ENCODE results near the gene GRK2. TPM values are rescaled to one million over a fixed set of nuclear protein-coding genes. Genes with fewer than 3 reads are reported as not detected.

The GRK2 gene
- total RNA-seq, 1 experiment from 2014 or later = 39.3 TPM

DNA sequence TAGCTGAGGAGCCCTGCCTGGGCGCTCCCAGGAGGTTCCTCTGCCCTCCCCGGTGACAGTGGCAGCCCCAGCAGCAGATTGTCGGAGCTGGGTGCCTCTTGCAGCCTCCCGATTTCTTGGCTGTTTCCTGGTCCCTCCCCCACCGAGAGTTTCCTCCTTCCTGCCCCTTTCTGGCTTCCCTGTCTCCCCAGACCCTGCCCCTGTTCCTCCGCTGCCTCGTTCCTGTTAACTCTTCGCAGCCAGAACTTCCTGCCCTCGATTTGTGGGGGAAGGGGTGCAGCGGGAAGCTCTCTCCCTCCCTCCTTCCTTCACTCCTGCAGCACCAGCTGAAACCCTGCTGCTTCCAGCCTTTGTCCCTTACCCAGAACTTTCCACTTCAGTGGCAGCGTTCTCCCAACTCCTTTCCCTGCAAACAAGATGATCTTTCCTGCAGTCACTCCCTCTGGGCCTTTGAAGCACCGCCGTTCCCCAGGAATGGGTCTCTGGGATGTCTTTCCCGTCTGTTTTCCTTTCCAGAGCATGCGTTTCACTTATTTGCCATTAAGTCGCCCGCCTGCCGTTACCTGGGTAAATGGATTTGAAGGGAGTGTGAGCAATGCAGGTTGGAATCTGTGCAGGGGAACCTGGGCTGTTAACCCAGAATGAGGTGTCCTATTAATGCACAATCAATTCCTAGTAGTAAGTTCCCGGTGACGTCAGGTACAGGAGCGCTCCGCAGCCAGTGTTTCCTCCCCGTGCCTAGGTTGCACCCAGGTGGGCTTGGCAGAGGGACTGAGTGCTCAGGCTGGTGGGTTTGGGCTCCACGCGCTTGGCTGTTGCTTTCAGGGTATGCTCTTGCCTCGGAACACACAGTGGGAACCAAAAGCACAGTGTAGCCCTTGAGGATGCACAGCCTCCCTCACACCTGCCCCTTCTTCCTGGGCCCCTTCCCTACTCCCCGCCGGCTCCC lies 4.3 kb downstream of the GRK2 start:
- no peak for DNase-seq (ENCODE audit: low read depth)

DNA sequence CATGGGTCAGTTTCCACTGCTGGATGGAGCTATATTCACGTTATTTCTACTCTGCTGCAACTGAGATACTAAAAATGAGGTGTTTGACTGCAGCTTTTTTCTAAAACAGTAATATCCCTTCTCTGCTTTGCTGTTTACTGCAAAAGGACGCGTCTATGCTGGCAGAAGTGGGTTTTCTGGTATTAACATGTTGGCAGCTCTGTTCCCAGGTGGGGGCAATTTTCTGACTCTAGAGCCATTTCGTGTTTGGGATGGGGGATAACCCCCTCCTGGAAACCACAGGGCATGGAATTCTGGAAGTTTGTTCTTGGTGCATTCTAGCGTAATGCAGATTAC lies 4.9 kb downstream of the GRK2 start:
- DNase-seq (ENCODE audit: low read depth) = no peak

DNA sequence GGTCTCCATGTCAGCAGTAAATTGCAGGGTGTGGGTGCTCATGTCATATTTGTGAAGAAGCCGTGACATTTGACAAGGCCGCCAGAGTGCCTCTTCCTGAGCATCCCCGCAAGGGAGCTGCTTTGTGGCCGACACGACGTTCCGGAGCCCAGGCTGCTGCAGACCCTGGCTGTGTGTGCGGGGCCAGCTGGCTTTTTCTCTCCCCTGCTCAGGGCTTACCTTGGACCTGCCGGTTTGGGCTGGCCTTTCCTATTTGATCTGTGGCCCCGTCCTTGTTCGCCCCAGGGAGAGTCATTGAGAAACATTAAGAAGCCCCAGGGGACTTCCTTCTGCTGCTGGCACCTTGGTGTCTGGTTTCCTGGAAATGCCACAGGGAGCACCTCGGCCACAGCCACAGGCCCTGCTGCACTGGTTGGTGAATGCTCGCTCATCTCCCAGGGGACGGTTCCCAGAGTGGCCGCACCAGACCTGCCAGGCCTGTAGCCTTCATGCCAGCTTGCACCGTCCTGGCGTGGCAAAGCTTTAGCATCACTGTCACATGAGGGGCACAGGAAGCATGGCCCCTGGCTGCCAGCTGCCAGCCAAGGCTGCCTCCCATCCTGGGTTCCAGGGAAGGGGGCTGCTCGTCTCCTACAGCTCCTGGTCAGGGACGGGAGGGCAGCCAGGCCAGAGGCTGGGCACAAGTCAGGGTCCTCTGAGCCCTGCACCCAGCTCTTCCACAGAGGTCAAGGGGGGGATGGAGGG lies 5.4 kb downstream of the GRK2 start:
- no peak for DNase-seq (ENCODE audit: low read depth)

DNA sequence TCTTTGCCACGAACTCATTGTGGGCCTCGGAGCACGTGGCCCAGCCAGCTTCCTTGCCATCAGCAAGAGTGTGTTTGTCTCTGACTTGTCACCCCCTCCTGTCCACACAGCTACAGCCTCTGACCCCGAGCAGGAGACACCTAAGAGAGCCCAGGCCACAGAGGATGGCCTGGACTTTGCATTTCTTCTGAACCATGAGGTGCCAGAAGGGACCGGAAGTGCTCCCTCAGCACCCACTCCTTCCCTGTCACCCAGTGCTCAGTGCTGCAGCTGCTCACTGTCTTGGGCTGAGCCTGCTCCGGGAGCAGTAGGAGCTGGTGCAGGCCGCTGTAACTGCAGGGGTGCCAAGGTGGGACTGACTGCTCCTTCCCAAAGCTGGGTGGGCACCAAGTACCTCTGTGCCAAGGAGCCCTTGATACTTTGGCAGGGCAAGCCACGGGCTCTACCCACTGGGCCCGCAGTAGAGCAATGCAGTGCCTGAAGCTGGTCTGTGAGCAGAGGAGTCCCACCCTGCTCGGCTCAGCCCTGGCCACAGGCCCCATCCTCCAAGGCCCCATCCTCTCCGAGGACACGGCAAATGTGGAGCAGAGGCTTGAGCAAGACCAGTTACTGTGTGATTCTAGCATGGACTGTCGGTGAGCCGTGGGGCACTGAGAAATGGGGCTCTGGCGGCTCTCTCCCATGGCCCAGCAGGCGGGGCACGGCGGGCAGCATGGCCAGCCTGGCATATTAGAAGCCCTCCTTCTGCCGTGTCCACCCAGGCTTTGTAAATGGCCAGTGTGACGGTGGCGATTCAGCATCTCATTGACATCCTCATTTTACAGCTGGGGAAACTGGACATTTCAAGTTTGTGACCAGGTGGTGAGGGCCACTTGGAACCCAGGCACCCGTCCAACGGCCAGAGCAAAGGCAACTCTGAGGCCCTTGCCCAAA lies 6.3 kb downstream of the GRK2 start:
- DNase-seq (ENCODE audit: low read depth) = no peak

DNA sequence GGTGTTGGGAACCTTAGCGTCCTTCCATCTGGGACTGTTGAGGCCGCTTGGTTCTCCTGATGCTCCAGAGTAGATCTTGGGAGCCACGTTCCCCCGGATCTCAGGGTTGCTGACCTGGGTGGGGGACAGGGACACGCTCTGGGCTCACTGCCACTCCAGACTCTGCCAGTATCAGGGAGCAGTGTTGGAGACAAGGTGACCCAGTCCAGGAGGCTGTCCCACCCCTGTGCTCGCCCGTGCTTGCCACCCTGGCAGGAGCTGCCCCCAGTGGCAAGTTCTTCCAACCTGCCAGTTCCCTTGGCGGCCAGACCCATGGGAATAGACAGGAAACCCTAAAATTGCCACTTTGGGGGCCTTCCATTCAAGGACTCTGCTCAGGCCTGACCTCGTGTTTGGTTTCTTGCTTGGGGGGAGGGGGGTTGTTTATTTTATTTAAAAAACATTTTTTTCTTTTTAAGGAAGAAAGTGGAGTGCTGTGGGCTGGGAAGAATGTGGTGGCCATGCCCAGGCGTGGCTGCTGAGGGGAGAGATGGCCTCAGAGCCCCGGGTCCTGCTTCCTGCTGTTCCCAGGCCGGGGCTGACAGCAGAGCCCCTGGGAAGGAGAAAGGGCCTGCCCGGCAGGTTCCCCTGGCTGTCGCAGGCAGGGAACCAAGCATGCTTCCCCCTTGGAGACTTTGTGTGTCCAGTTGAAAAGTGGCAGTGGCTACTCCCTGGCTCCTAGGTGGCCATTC lies 7.2 kb downstream of the GRK2 start:
- no peak for DNase-seq (ENCODE audit: low read depth)

DNA sequence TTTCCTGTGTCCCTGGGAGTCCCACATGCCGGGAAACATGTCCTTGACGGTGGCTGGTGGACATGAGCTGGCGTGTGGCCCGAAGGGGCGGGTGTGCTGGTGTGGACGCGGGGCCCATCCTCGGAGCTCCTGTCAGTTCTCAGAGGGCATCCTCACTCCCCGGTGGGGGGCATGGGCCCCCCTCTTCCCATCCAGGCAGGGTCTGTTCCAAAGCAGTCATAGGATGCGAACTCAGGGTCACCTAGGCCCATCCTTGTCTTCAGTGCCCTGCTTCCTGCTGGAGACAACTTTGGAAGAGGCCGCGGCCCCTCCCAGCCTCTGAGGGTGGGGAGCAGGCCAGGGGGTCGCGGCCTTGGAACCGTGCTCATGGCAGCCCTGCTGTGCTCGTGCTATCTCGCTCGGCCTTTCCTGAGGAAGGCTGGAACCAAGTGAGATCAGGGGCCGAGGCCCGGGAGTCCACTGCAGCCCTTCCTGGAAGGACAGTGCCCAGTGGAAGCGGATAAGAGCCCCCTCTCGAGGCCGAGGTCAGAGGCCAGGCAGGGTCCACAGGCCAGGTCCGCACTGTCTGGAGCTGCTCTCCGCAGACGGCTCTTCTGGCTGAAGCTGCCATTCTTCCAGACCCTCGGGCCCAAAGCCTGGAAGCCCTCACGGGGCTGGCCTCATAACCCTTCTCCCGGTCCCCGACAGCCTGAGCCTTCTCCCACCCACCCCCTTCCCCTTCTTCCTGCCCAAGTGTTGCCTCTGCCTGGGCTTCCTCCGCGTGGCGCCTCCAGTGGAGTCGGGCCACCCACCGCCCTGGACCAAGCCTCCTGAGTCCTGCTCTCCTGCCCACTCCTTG lies 8.7 kb downstream of the GRK2 start:
- no peak for DNase-seq (ENCODE audit: low read depth)

DNA sequence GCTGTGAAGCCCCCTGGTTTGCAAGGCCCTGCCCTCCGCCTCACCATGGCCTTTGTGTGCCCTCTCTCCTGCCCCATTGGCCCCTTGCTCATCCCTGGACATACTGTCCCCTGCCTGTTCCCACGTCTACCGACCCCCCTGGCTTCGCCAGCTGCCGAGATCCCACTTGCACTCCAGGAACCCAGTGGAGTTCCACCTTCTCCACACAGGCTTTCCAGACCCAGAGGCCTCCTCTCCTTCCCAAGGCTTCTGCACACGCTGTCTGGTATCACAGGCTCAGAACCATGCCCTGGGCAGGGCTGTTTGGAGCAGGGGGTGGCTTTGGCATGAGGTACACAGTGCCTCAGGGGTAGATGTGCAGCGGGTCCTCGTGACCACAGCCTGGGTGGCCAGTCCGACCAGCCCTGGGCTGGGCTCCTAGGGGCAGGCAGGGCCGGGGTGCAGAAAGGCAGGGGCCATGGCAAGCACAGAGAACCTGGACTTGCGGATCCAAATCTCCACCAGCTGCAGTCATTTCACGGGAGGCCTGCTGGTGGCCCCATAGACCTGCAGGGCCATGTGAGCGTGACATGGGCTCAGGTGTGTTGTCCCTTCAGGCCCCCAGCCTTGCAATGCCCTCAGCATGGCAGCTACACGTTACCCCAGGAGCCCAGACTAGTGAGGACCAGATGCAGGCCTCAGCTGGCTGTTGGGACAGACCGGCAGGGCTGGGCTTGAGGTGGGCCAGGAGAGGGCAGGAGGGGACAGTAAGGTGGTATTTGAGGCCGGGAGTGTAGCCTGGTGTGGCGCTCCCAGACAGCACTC lies 9.5 kb downstream of the GRK2 start:
- DNase-seq (ENCODE audit: low read depth) = no peak

DNA sequence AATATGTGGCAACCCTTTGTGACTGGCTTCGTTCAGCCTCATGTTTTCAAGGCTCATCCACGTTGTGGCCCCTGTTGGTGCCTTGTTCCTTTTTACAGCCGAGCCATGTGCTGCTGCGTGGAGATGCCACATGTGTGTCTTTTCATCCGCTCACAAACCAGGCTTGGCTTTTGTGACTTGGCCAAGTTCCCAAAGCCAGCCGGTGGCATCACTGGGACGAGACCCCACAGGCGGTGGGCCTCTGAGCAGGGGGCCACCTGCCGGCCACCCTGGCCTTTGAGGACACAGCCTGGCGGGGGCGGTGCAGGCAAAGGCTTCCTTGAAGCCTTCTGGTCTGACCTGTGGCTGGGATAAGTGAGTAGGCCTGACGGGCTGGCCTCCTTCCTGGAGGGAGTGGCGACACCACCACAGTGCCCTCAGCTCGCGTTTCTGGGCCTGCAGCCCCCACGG lies 10.5 kb downstream of the GRK2 start:
- DNase-seq (ENCODE audit: low read depth) = no peak

DNA sequence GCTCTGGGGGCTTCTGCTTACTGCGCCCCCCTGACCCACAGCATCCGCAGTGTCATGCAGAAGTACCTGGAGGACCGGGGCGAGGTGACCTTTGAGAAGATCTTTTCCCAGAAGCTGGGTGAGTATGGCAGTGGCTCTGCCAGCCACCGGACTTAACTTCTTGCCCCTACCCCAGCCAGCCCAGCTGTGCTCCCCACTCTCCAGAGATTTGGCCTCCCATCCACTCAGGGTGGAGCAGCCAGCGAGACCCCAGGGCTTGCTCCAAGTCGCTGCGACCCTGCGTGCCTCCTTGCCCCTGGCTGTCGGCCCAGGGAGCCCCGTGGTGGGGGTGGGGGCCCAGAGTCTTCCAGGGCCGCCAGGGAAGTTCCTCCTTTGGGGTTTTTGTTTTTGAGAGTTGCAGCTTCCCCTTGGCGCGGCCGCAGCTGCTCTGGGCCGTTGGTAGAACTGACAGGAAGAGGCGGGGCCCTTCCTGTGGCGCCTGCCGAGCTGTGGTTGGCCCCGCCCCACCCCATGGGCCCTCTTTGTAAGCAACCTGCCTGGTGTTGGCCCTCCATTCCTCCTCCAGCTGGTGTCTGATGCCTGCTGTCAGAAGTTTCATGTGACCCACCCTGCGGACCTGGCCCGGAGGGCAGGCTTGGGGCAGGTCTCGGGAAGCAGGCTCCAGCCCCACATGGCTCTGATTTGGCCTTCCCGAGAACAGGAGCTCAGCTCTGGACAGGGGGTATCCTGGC lies 11.1 kb downstream of the GRK2 start:
- no peak for DNase-seq (ENCODE audit: low read depth)

DNA sequence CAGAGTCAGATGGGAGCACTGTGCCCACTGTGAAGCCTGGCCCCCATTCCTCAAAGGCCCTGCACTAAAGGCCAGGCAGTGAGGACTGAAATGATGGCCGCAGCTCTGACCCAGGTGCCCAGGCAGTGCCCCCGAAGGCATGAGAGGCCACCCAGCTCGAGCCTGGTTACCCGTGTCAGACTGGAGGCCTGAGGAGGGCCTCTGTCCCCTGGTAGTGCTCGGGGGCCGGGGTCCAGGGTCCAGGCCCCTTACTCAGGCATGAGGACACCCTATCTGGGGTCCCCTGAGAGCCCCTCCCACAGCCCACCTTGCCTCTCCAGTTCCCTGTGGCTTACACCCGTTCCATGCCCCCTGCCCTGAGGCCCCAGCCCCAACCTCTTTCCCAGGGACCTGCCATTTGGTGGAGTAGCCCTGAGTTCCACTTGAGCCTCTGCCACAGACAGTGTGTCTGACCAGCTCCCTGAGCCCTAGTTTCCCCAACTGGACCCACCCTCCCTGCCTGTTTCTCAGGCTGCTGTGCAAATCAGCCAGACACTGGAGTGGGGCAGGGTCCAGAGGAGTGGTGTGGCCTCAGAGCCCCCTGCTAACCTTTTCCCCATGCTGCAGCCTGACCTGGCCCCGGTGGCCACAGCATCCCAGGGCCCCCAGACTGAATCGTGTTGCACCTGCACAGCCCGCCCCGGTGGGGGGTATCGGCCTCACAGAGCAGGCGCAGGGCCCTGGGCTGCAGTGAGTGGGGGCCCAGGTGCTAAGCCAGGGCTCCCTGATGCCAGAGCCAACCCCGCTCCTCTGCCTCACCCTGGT lies 12.1 kb downstream of the GRK2 start:
- no peak for DNase-seq (ENCODE audit: low read depth)

DNA sequence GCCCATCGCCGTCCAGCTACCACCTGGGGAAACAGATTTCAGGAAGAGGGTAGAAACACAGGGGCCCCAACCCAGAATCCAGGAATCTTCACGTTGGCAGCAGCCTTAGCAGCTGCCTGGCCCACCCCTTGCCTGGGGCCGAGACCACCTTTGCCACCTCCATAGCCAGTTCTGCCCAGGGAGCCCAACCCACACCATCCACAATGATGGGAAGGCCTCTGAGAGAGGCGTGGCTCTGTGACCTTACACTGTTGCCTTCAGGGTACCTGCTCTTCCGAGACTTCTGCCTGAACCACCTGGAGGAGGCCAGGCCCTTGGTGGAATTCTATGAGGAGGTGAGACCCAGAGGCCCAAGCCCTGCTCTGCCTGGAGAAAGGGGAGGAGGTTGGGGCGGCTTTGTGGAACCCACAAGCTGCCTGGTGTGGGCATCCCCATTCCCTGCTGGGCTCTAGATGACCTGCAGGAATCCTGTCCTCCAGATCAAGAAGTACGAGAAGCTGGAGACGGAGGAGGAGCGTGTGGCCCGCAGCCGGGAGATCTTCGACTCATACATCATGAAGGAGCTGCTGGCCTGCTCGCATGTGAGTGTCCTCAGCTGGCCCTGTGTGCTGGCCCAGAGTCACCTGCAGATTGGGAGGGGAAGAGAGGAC lies 12.8 kb downstream of the GRK2 start:
- no peak for DNase-seq (ENCODE audit: low read depth)

DNA sequence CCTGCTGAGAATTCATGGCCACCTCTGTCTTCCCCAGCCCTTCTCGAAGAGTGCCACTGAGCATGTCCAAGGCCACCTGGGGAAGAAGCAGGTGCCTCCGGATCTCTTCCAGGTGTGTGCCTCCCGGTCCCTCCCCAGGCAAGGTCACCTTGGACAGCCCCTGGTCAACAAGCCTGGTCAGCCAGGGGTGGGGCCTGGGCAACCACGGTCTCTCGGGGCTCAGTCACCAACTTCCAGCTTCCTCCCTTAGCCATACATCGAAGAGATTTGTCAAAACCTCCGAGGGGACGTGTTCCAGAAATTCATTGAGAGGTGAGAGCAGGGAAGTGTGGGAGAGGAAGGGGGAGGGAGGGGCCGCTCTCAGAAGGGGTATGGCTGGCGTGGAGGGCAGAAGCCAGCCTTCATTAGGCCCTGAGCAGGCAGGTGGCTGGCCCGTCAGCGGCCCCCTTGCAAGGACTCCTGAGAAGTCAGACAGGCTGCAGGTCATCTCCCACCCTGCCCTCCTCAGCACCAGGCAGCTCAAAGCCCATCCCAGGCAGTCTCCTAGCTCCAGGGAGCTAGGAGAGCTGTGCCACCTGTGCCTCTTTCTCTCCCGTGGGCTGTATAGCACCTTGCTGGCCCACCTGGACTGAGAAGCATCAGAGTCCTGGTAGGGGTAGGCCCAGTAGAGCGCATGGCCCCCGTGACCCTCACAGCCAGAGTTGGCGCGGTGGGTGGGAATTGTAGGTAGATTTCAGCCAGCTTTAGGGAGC lies 13.5 kb downstream of the GRK2 start:
- DNase-seq (ENCODE audit: low read depth) = no peak

DNA sequence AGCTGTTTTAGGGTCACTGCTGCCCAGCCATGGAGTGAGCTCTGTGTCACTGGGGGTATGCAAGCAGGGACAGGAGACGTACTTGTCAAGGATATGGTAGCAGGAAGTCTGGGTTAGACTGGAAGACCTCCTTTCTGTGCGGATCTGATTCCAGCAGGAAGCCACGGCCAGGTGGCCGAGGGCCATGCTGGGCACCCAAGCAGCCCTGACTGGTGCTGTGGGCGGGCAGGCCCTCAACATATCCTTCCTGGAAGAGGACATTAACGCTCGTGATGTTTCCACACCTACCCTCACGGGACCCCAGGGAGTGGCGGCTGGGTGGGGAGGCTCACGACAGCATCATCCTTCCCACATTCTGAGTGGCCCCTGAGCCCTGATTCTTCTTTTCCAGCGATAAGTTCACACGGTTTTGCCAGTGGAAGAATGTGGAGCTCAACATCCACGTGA lies 14.1 kb downstream of the GRK2 start:
- DNase-seq (ENCODE audit: low read depth) = no peak

DNA sequence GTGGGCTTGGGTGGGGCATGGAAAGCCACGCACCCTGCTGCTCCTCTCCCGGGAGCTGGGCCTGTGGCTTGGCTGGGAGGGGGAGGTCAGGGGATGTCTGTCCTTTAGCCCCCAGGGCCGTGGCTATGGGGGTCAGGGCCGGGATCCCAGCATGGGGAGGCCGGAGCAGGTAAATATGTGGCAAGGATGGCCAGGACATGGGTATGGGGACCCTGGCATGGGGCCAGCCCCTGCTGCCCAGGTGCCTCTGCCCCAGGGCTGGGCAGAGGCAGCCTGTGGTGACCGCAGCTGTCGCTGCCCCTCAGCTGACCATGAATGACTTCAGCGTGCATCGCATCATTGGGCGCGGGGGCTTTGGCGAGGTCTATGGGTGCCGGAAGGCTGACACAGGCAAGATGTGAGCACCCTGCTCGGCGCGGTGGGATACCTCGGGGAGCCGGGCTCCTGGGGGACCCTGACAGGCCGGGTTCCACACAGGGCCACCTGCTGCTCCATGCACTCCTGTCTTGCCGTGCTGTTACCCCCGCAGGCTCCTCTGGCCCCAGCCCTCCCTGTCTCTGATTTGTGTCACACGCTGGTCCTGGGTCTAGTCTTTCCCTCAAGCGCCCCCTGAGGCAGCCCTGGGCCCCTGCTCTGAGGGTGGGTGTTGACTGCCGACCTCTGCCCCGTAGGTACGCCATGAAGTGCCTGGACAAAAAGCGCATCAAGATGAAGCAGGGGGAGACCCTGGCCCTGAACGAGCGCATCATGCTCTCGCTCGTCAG lies 14.7 kb downstream of the GRK2 start:
- DNase-seq (ENCODE audit: low read depth) = no peak

DNA sequence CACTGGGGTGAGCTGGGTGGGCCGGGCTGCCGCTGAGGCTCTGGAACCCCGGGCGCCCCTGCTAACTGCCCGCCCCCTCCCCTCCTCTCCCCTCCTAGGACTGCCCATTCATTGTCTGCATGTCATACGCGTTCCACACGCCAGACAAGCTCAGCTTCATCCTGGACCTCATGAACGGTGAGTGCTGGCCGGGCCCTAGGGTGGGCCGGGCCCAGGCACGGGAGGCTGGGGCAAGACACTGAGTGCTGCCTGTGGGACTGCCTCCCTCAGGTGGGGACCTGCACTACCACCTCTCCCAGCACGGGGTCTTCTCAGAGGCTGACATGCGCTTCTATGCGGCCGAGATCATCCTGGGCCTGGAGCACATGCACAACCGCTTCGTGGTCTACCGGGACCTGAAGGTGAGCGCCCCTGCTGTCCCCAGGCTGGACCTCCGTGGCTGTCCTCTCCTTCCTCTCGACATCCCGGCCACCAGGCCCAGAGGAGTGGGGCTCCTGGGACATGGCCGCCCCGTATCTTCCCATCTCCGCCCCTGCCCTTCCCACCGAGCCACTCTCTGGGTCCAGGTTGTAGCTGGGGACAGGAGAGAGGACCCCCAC lies 15.4 kb downstream of the GRK2 start:
- DNase-seq (ENCODE audit: low read depth) = no peak

Measured in M059J (cell line).